GM12801 (cell line): ENCODE measurements around the gene CCDC146.

ENCODE experiments used
- CTCF ChIP-seq: IDR thresholded peaks from one replicate; pipeline ENCODE4 v1.5.1; 2011; ENCODE audit warnings: control low read depth; ENCODE audit not compliant: insufficient read length; ENCODE audit errors: extremely low read depth

Gene CCDC146

DNA sequence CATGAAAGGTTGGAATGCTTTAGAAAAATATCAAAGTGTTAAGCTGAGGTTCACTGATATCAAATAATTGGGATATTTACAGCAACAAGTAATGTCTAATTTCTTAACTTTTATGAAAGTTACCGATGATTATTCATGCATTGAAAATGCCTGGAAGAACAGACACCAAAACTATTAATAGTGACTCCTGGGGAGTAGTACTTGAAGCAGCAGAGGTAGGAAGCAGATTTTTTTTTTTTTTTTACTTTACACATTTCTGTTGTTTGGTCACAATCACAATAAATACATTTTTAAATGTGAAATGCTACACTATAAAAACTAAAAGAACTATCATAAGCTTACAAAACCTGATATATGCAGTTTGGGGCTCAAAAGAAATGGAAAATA is 147.7 kb downstream of the CCDC146 start:
- no peak for TF ChIP-seq CTCF

DNA sequence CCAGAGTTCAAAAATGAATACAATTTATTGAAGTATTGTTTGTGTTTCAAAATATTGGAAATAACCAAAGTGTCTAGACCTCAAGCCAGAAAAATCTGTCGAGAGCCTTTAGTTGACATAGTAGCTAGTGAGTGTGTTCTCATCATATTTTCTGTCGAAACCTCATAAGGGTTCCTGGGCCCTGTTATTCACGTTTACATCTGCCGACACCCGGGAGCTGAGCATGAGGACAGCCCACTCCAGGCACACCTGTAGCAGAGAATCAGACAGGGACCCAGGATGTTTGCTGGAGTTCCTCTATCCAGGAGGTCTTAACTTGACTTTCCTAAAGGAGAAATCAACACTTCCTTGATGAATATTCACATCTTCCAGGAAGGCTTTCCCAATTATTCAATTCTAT is 149.4 kb downstream of the CCDC146 start:
- TF ChIP-seq CTCF = no peak

GRCh38 chr7:77276120-77276519 is 153.7 kb downstream of the CCDC146 start:
- no peak for TF ChIP-seq CTCF

DNA sequence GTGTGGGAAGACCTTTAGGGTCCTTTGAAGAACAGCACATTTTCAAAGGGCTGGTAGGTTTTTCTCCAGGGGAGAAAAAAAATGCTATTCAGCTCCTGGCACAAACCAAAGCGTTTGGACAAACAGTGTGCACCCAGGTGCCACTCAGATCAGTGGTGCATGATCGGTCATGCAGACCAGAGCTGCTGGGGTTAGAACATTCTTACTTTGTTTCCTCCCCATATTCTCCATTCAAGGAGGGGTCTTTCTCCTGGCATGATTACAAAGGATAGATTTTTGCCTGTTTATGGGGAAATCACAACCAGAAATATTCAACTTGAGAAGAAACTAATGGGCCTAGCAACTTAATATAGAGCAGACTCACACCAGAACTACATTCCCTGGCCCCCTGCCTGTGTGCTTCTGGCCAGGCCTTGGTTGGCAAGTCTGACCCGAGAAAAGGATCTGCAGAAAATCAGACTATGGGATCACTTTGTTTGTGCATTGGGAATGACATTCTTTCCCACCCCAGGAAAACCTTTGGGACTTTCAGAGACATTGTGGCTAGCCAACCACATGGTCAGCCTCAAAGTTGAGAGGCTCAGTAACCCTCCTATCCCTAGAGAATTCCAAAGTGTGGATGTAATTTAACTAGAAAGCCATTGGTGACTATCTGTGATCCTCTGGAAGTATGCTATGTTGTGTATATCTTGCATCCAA is 159.5 kb downstream of the CCDC146 start:
- TF ChIP-seq CTCF = no peak

- TF ChIP-seq CTCF = no peak
These were observed 160.5 kb downstream of the CCDC146 start for GRCh38 chr7:77282897-77283296.

DNA sequence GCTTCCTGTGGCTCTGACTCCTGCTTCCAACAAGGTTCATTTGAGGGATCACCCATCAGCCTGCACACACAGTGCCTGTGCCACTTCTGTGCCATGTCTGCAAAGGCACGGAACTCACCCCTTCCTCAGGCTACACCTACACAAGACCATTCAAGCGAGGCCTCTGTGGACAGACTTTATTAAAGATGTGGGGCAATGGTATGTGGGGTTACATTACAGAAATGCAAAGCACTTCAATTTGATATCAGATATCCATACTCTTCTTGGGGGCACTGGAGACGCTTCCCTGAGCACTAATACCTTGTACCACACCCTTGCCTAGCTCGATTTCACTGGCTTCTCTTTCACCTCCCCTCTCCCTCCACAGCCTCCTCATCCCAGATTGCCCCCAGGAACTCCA is 161.6 kb downstream of the CCDC146 start:
- TF ChIP-seq CTCF = no peak

DNA sequence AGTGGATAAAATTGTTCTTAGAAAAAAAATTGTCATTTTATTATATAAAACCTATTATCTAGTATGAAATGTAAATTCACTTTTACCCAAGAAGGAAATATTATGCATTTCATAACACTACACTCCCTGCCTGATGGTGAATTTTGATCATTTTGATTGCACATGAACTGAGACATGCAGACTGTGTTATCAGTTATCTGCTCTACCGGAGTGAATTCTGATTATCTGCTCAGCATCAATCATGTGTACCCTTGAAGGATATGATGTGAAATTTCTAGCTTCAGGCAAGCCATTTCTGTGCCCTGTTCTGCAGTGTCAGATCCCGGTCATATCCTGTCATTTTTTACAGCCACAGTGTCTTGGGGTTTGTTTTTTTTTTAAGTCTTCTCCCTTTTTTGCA is 162.2 kb downstream of the CCDC146 start:
- TF ChIP-seq CTCF = no peak
